ENCODE measurements around the gene IQCF2. TPM values are rescaled to one million over a fixed set of nuclear protein-coding genes. Genes with fewer than 3 reads are reported as not detected.

Gene IQCF2
- total and polyA plus RNA-seq, 4 donors, result not detected

GRCh38 chr3:51819709-51820406 is 41.6 kb upstream of the IQCF2 start:
- Histone ChIP-seq H3K4me1 (ENCODE audit: control insufficient read depth in 5 of 5, insufficient read depth in 5 of 5, low read length in 5 of 5) (no peaks in the 10 kb centered on the region), H3K4me3 (no peak overlapping the region), H3K27ac (ENCODE audit: low read depth in 1 of 2, low read length in 1 of 2) (no peak overlapping the region), H3K9me3 (ENCODE audit: control insufficient read depth in 4 of 4, insufficient read depth in 3 of 4, low read length in 3 of 4) (peaks cover 0 to 5% (median 0%) of the 10 kb centered on the region in 4 donors), H3K36me3 (ENCODE audit: control insufficient read depth in 4 of 4, insufficient read depth in 4 of 4, low read length in 4 of 4) (no peaks in the 10 kb centered on the region), H3K27me3 (ENCODE audit: control insufficient read depth in 3 of 3, insufficient read depth in 3 of 3, low read length in 2 of 3) (peaks cover 0 to 3% (median 0%) of the 10 kb centered on the region in 3 donors), H3K9ac (ENCODE audit: insufficient read depth in 1 of 2, low read length in 2 of 2) (no peak overlapping the region)
- DNase-seq (no peak), ATAC-seq (ENCODE audit: insufficient read depth, low FRiP score) (no peak)
- no peak for TF ChIP-seq CTCF (IDR thresholded peaks at IDR 0.05; ENCODE audit: control extremely low read depth, extremely low read depth)
- WGBS, 2 donors, result 52 to 57% methylated on average over 12 of the region's 12 CpGs

- no peak for TF ChIP-seq CTCF (IDR thresholded peaks at IDR 0.05; ENCODE audit: control extremely low read depth, extremely low read depth)
- Histone ChIP-seq H3K27ac (ENCODE audit: low read depth in 1 of 2, low read length in 1 of 2) (no peak overlapping the region), H3K4me3 (no peak overlapping the region), H3K27me3 (ENCODE audit: control insufficient read depth in 3 of 3, insufficient read depth in 3 of 3, low read length in 2 of 3) (no peaks in the 10 kb centered on the region), H3K4me1 (ENCODE audit: control insufficient read depth in 5 of 5, insufficient read depth in 5 of 5, low read length in 5 of 5) (no peaks in the 10 kb centered on the region), H3K36me3 (ENCODE audit: control insufficient read depth in 4 of 4, insufficient read depth in 4 of 4, low read length in 4 of 4) (no peaks in the 10 kb centered on the region), H3K9me3 (ENCODE audit: control insufficient read depth in 4 of 4, insufficient read depth in 3 of 4, low read length in 3 of 4) (peaks cover 0 to 16% (median 6%) of the 10 kb centered on the region in 4 donors), H3K9ac (ENCODE audit: insufficient read depth in 1 of 2, low read length in 2 of 2) (no peak overlapping the region)
- 82 to 83% methylated on average over 1 of the region's 1 CpG for WGBS, 2 donors
- DNase-seq (no peak), ATAC-seq (ENCODE audit: insufficient read depth, low FRiP score) (no peak)
These were observed 33.1 kb upstream of the IQCF2 start for GRCh38 chr3:51828297-51828696.

- ATAC-seq (ENCODE audit: insufficient read depth, low FRiP score) (no peak), DNase-seq (no peak)
- no peaks in the 10 kb centered on the region for H3K36me3 ChIP-seq (ENCODE audit: control insufficient read depth in 4 of 4, insufficient read depth in 4 of 4, low read length in 4 of 4)
- no peak overlapping the region for H3K27ac ChIP-seq (ENCODE audit: low read depth in 1 of 2, low read length in 1 of 2)
- no peak overlapping the region for H3K9ac ChIP-seq (ENCODE audit: insufficient read depth in 1 of 2, low read length in 2 of 2)
- H3K4me1 ChIP-seq (ENCODE audit: control insufficient read depth in 5 of 5, insufficient read depth in 5 of 5, low read length in 5 of 5), result no peaks in the 10 kb centered on the region
- peaks cover 0 to 16% (median 6%) of the 10 kb centered on the region in 4 donors for H3K9me3 ChIP-seq (ENCODE audit: control insufficient read depth in 4 of 4, insufficient read depth in 3 of 4, low read length in 3 of 4)
- H3K27me3 ChIP-seq (ENCODE audit: control insufficient read depth in 3 of 3, insufficient read depth in 3 of 3, low read length in 2 of 3), result no peaks in the 10 kb centered on the region
- H3K4me3 ChIP-seq, result no peak overlapping the region
- no peak for TF ChIP-seq CTCF (IDR thresholded peaks at IDR 0.05; ENCODE audit: control extremely low read depth, extremely low read depth)
- WGBS, 2 donors, result 91% methylated on average over 13 of the region's 13 CpGs
These were observed 31.1 kb upstream of the IQCF2 start for GRCh38 chr3:51830345-51830744.
